ENCODE results near the gene RANBP17.

GRCh38 chr5:170819824-170820223 is 42.0 kb upstream of the RANBP17 start:
- TF ChIP-seq CTCF (conservative IDR thresholded peaks at IDR 0.05 in 1 of 2, IDR thresholded peaks at IDR 0.05 in 1 of 2; ENCODE audit: low read depth in 1 of 2, low read length in 2 of 2) (no peak), EZH2 (IDR thresholded peaks at IDR 0.05; ENCODE audit: low read length, missing control alignments) (no peak)

Measured in fibroblast of lung (primary cell).